GM12872 (cell line): ENCODE data around the gene ZBTB25.

ENCODE experiments used
- TF ChIP-seq, protein P1 (sequence below): IDR thresholded peaks from 3 replicates; pipeline ENCODE4 v1.5.1; 2011; ENCODE audit warnings: low read depth, mild to moderate bottlenecking, low read length, moderate library complexity; ENCODE audit not compliant: insufficient read depth

ZBTB25 gene

DNA sequence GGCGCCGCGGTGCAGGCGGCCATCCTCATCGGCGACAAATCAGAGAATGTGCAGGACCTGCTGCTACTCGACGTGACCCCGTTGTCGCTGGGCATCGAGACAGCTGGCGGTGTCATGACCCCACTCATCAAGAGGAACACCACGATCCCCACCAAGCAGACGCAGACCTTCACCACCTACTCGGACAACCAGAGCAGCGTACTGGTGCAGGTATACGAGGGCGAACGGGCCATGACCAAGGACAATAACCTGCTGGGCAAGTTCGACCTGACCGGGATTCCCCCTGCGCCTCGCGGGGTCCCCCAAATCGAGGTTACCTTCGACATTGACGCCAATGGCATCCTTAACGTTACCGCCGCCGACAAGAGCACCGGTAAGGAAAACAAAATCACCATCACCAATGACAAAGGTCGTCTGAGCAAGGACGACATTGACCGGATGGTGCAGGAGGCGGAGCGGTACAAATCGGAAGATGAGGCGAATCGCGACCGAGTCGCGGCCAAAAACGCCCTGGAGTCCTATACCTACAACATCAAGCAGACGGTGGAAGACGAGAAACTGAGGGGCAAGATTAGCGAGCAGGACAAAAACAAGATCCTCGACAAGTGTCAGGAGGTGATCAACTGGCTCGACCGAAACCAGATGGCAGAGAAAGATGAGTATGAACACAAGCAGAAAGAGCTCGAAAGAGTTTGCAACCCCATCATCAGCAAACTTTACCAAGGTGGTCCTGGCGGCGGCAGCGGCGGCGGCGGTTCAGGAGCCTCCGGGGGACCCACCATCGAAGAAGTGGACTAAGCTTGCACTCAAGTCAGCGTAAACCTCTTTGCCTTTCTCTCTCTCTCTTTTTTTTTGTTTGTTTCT lies 38.6 kb upstream of the ZBTB25 start:
- TF ChIP-seq, protein P1, sequence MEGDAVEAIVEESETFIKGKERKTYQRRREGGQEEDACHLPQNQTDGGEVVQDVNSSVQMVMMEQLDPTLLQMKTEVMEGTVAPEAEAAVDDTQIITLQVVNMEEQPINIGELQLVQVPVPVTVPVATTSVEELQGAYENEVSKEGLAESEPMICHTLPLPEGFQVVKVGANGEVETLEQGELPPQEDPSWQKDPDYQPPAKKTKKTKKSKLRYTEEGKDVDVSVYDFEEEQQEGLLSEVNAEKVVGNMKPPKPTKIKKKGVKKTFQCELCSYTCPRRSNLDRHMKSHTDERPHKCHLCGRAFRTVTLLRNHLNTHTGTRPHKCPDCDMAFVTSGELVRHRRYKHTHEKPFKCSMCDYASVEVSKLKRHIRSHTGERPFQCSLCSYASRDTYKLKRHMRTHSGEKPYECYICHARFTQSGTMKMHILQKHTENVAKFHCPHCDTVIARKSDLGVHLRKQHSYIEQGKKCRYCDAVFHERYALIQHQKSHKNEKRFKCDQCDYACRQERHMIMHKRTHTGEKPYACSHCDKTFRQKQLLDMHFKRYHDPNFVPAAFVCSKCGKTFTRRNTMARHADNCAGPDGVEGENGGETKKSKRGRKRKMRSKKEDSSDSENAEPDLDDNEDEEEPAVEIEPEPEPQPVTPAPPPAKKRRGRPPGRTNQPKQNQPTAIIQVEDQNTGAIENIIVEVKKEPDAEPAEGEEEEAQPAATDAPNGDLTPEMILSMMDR = no peak

DNA sequence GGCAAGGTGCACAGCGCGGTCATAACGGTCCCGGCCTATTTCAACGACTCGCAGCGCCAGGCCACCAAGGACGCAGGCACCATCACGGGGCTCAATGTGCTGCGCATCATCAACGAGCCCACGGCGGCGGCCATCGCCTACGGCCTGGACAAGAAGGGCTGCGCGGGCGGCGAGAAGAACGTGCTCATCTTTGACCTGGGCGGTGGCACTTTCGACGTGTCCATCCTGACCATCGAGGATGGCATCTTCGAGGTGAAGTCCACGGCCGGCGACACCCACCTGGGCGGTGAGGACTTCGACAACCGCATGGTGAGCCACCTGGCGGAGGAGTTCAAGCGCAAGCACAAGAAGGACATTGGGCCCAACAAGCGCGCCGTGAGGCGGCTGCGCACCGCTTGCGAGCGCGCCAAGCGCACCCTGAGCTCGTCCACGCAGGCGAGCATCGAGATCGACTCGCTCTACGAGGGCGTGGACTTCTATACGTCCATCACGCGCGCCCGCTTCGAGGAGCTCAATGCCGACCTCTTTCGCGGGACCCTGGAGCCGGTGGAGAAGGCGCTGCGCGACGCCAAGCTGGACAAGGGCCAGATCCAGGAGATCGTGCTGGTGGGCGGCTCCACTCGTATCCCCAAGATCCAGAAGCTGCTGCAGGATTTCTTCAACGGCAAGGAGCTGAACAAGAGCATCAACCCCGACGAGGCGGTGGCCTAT lies 37.8 kb upstream of the ZBTB25 start:
- TF ChIP-seq, protein P1 = no peak

DNA sequence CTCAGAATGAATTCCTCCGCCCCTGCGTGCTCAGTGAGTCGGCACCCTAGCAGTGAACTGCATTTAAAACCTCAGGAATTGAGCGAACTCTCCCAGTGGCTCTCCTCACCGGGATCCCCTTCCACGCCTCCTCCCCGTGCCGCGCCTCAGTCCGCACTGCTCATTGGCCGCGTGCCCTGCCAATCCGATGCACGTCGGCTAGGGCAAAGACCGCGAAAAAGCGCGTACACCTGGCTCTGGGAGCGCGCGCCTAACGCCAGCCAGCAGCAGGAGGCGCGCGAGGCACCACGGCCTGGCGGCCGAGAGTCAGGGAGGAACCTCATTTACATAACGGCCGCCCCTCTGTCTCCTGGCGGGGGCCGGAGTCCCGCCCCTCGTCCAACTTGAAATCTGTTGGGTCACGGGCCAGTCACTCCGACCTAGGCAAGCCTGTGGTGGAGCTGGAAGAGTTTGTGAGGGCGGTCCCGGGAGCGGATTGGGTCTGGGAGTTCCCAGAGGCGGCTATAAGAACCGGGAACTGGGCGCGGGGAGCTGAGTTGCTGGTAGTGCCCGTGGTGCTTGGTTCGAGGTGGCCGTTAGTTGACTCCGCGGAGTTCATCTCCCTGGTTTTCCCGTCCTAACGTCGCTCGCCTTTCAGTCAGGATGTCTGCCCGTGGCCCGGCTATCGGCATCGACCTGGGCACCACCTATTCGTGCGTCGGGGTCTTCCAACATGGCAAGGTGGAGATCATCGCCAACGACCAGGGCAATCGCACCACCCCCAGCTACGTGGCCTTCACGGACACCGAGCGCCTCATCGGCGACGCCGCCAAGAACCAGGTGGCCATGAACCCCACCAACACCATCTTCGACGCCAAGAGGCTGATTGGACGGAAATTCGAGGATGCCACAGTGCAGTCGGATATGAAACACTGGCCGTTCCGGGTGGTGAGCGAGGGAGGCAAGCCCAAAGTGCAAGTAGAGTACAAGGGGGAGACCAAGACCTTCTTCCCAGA lies 36.9 kb upstream of the ZBTB25 start, which contains the start of gene HSPA2:
TSS of gene HSPA2 (plus strand) at position 534 of the 995 bp plus-strand sequence. CDS start at position 643, 109 bp downstream.
- TF ChIP-seq, protein P1 = peak; percentile 70

DNA sequence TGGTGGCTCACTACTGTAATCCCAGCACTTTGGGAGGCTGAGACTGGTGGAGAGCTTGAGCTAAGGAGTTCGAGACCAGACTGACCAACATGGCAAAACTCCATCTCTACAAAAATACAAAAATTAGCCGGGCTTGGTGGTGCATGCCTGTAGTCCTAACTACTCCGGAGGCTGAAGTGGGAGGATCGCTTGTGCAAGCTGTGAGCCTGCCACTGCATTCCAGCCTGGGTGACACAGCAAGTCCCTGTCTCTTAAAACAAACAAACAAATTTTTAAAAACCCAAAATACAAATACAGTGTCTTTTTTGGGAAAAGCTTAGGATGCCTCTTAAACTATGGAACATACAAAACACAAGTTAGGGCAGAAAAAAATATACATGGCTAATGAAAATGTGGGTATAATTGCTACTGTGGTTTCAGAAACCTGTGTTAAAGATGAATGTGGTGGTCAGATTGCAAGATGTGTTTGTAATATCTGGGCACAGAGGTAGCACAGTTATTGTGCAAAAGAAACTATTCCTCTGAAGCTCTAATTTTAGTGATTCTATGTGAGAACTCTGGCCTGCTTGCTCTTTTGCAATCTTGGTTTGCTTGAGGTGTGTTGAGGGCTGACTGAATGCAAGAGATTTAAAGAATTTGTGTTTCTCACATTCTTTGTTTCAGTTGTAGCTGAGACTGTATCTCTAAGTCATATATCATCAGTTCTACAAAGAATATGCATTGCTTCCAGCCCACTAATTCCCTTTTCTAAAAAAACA lies 33.0 kb upstream of the ZBTB25 start:
- TF ChIP-seq, protein P1 = no peak

DNA sequence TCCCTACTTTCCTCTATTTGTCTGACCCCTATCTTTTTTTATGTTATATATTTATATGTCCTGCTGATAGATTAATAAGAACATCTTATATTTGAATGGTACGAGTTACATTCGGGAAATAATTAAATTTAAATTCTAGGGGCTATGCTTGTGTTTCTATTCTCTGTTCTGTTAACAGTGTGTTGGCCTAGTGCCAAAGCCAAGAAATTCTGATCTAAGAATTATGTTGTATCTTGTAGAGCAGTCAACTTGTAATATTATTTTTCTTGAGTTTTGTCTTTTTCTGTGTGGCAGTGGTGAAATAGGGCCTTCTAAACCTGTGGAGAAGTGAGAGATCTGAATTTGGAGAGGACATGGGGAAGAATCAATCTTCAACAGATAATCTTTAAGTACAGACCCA lies 27.9 kb upstream of the ZBTB25 start:
- TF ChIP-seq, protein P1 = no peak

DNA sequence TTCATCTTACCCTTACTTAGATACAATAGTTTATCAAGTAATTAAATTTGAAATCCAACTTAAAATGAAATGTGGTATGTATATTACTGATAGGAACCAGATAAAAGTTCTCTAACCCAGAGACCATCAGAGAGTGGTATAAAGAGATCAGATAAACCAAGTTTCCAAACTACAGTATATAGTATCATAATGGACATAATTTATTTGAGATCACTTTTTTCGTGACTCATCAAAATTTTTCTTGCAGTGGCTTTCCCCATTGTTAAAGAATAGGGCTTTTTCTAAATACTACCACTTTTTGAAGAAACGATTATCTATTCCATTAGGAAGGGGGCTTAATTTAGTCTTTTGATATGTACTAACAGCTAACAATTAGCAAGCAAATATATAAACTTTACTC lies 21.7 kb upstream of the ZBTB25 start:
- TF ChIP-seq, protein P1 = no peak
